ENCODE results near the gene SNX30.
A peak's percentile ranks its signal among the peaks of the same experiment; 100 is the strongest.

SNX30 gene

DNA sequence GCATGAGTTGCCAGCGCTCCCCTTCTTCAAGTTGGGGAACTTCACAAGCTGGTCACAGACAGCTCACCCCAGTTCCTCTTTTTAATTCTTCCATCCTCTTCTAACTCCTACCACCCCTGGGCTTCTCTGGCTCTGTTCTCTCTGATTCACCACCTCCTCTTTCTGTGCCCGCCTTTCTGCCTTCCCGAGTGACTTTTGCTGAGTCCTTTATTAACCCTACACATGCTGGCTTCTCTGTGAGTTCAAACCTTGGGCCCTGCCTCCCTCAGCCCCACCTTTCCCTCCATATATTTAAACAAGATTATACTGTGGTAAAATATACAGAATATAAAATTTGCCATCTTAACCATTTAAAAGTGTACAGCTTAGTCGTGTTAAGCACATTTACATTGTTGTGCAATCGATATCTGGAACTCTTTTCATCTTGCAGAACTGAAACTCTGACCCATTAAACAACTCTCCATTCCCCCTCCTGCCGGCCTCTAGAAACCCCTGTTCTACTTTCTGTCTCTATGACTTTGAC lies 108.1 kb downstream of the SNX30 start:
- peak; percentile 97 to 99 for DNase-seq

DNA sequence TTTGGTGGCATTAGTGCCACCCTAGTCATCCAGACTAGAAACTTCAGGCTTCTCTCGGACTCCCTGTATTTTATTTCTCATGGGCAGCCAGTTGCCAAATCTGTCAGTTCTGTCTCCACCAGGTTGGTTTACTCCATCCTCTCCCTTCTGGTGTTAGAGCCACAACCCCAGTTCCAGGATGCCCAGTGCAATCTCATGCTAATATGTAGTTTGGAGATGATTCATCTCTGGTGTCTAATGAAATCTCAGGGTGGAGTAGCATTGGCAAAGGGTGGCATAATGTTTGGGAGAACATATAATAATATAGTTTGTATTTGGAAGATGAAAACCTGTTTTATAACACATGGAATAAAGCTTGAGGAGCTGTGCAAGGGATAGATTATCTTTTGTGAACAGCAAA lies 109.9 kb downstream of the SNX30 start:
- no peak for DNase-seq

DNA sequence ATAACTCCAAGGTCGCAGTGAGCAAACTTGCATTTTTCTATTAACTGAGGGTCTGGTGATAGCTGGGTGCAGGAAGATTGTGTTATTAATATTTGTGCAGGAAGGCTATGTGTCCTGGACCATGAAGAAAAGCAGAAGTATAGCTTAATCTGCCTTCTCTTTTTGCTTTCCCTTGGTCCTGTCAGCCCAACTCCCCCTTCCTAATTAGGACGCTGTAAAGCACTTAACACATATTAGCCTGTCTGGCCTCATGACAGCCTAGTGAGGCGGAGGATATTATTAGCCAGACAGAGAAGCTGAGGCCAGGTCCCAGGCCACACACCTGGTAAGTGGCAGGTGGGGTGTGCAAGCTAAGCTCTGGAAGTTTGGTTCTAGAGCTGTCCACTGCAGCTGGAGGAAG lies 110.6 kb downstream of the SNX30 start:
- peak; percentile 46 for DNase-seq

DNA sequence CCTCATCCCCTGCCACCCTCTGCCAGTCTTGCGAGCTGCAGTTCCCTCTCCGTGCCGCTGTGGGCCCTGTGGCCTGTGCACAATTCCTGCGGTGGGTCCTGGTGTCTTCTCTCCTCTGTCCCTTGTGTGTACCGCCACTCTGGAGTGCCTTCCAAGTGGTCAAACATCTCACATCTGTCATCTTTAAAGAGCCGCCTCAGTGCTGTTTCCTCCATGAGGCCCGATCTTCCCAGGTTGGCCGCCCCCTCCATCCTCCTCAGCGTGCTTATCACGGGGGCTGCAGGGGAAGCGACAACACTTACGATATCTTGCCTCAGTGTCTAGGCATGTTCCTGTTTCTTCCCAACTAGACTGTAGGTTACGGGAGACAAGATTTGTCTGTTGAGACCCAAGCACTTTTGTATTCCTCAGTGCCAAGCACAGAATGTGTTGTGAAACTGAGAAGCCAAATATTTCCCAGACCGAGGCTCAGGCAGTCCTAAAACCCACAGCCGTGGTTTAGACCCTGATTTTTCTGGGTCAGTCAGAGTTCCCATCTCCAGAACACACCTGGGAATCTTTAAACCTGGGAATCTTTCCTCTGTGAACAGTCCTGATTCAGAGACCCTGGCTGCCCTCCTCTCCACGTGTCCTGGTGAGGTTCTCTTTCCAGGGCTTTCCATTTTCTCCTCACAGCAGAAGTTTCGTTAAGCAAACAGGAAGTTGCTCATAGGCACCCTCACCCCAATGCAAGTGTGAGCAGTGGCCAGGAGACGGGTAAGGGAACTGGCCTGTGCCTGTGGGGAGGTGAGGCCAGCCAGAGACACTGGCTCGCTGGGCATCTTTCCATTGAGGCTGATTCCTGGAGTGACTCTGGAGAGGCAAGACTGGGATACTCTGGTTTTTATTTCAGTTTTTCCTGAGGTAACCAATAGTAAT lies 111.3 kb downstream of the SNX30 start:
- DNase-seq, result peak; percentile 48 to 49

DNA sequence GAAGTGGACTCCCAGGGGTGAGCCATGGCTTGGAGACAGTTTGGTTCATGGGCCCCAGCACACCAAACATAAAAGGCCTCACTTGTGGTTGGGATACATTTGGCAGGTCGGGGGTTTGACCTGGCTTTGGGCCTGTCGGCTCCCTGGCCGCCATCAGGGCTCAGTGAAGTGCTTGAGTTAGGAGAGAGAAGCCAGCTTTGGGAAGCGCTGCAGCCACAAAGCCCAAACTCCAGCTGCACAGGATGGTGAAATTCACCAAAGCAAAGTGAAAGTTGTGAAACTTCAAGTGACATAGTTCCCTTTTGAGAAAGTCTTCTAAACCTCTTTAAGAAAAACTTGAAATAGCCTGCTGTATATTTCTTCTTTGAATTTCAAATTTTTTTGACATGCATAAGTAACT lies 112.7 kb downstream of the SNX30 start:
- peak; percentile 71 to 72 for DNase-seq

DNA sequence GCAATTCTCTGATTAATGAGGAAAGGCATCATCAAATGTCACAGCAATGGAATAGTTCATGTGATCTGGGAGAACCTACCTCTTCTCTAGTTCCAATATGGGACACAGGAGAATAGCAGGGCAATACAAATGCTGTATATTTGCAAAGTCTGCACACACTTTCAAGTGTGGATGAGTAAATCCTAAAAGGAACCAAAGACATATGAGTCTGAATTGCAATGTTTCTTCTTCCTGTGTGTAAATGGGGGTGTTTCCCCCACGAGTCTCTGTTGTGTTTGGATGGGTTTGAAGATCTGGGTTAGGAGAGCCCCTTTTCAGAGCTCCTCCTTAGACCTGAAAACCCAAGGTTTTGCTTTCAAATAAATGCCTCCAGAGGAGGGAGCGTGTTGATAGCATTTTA lies 113.2 kb downstream of the SNX30 start:
- DNase-seq, result peak in 1 of 2 experiments; percentile 59

DNA sequence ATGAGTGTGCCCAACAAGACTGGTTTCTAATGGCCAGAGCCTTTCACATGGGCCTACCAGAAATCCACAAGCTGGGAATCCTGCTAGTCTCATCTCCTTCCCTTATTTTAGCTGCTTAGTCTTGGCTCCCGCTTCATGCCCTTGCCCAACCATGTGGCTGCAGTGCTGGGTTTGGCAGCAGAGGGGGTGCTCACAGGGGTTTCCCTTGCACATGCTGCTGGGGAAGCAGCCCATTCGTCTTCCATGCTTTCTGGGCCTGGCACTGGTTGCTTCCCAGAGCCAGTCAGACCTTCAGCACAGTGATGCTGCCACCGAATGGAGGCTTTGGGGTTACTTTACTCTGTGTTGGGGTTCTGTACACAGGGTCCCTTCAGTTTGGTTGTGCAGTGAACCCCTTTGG lies 113.8 kb downstream of the SNX30 start:
- no peak for DNase-seq

DNA sequence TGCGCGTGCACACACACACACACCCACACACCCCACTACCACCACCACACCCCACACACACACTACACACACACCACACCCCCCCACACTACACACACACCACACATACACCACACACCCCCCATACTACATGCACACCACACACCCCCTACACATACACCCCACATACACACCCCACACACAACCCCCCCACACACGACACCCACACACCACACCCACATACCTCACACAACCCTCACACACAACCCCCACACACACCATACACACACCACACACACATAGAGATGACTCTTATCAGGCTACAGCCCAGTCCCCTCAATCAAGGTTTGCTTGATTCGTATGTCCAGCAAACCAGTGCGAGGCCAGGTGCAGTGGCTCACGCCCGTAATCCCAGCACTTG lies 114.4 kb downstream of the SNX30 start:
- no peak for DNase-seq

DNA sequence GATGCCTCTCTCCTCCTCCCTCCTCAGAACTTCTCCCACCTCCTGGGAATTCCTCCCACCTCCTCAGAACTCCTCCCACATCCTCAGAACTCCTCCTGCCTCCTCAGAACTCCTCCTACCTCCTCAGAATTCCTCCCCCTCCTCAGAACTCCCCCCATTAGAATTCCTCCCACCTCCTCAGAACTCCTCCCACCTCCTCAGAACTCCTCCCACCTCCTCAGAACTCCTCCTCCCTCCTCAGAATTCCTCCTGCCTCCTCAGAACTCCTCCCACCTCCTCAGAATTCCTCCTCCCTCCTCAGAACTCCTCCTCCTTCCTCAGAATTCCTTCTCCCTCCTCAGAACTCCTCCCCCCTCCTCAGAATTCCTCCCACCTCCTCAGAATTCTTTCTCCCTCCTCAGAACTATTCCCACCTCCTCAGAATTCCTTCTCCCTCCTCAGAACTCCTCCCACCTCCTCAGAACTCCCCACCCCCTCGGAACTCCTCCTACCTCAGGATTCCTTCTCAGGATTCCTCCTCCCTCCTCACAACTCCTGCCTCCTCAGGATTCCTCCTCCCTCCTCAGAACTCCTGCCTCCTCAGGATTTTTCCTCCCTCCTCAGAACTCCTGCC lies 116.2 kb downstream of the SNX30 start:
- DNase-seq, result no peak

DNA sequence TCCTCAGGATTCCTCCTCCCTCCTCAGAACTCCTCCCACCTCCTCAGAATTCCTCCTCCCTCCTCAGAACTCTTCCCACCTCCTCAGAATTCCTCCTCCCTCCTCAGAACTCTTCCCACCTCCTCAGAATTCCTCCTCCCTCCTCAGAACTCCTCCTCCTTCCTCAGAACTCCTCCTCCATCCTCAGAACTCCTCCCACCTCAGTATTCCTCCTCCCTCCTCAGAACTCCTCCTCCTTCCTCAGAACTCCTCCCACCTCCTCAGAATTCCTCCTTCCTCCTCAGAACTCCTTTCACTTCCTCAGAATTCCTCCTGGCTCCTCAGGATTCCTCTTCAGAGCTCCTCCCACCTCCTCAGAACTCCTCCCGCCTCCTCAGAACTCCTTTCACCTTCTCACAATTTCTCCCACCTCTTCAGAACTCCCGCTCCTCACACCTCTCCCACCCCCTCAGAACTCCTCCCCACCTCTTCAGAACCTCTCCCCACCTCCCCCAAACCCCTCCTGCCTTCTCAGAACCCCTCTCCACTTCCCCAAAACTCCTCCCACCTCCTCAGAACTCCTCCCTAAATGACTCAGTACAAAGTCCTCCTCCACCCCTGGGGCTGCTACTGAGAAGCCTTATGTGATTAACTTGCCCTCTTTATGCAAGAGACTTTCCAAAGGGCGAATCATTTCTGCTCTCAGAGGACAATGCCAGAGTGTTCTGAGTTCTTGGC lies 116.9 kb downstream of the SNX30 start:
- DNase-seq, result no peak

DNA sequence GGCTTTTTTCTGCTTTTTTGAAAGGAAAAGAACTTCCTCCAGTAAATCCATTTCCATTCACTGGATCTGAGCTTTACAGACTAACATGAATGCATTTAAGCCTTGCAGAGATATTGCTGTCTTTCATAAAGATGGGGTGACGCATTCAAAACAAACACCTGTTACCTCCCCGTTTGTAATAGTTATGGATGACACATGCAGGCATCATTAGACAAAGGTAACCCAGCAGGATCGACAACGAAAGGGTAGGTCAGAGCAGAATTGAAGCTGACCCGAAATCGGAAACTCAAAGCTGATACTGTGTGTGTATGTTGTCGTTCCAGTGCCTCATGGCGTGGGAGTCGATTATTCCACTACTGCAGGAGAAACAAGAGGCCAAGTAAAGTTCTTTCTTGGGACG lies 117.9 kb downstream of the SNX30 start:
- DNase-seq, result no peak

DNA sequence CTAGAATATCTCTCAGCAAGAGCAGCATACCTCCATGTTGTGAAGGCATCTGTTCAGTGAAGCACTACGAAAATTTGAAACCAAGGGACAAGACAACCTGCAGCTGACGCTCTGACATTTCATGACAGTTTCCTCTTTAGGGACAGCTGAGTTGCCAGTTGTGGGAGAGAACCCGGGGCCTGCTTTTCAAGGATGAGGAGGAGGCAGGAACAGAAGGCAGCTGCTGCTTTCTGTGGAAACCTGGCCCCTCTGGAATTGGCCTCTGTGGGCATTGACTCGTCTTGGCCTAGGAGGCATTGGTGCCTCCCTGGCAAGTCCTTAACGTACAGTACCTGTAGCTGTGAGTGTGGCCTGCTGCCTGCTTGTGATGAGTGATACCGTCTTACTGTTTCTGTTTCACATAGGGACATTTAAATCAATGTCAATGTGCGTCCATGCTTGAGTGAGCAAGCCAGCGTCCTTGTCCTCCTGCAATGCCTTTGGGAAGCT lies 118.5 kb downstream of the SNX30 start:
- no peak for DNase-seq

DNA sequence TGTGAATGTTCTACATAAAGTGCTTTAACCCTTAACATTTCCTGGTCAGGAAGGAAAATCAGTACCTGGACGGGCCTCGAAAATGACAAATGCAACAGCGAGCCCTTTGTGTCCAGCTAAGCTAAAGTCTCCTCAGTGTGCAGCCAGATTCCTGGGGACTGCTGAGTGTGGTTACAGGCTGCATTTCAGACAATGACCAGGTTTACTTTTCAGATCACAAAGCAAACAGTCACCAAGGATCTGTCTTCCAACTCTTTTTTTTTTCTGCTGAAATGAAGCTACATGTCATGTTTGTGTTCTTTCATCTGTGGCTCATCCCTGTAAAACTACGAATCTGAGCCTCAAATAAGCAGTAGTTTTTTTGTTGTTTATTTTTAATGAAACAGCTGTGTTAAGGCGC lies 119.4 kb downstream of the SNX30 start:
- DNase-seq, result no peak

DNA sequence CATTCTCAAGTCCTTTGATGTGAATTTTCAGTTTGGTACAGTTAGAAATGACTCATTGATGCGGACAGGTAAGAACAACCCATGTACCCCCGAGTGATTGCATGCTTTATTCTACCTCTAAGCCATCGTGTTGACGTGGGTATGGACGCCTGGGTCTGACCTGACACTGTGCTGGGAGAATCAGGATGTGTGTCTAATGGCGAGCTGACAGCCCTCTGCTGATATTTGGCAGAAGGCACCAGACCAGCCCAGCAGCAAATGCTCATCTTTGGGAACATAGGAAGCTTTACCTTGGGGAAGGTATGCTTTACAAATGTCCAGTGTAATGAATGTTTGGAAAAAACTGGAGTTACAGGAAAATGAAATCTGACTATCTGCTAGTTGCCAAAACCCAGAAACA lies 120.0 kb downstream of the SNX30 start:
- no peak for DNase-seq

DNA sequence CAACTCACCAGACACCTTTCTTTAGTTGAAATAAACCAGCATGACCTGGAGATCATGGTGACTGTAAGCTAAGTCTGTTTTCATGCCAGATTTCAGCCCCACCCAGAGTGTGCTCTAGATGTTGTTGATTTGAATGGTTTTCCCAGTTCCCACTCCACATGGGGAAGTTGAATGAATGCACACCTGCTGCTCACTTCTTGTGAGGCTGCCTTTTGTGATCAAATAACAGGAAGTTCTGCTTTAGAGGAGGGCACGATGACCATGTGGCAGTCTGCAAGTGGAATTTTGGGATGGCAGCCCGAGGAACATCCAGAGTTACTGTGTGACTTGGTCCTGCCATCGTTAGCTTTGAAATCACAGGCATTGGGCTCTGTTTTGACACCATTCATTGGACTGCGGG lies 121.5 kb downstream of the SNX30 start:
- no peak for DNase-seq

DNA sequence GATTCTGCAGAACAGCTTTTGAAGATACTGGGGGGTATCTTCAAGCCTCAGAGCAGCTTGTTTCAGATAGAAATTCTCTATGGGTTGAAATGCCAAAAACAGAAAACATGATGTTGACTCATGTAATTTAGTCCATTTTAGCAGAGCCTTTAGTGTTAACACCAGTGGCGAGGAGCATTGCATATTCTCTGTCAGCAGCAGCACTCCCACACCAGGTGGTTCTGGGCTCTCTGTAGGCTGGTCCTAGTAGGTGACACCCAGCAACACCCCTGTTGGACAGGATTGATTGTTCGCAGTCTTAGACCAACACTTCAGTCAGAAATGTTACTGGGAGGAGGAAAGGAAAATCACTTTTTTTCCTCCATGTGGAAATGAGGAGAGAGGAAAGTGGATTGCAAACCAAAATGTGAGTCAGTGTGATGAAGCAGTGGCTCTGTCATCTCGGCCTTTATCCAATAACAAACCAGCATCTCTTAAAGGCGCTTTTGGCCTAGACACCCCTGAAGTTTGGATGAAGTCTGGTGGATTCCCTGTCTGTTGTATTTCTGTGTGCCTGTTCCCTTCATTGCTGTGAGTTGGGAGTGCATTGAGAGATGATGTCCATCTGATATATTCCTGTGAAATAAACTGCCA lies 123.3 kb downstream of the SNX30 start:
- no peak for DNase-seq

DNA sequence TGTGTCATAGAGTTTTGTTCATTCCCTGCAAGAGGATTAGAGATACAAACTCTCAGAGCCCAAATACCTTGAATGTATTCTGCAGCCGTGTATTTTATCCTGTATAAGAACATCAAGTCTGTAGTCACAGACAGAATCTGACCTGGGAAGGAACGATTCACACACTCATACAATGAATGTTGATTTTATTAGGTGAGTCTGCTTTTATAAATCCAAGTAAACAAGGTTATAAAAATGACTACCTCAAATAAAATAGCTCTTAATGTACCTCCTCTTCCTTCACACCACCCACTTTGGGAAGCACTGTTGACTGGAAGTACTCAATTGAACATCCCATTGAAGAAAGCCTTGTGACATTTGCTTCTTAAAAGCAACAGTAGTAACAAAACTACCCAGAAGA lies 128.2 kb downstream of the SNX30 start:
- DNase-seq, result no peak

DNA sequence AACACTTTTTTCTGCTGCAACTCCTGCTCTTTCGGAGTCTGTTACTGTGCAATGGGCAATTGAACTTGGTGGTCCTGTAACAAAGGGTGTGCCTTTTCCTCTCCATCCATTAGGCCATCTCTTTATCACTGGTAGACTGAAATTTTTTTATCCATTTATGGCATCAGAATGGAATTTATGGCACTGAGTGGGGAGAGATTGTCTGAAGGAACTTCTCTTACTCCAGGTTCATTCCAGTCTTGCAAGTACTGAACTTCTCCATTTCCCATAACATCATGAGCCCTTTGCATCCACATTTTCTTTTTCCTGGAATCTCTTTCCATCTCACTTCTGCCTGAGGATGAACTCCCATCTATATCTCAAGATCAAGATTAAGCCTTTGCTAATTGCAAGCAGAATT lies 130.1 kb downstream of the SNX30 start:
- DNase-seq, result no peak

DNA sequence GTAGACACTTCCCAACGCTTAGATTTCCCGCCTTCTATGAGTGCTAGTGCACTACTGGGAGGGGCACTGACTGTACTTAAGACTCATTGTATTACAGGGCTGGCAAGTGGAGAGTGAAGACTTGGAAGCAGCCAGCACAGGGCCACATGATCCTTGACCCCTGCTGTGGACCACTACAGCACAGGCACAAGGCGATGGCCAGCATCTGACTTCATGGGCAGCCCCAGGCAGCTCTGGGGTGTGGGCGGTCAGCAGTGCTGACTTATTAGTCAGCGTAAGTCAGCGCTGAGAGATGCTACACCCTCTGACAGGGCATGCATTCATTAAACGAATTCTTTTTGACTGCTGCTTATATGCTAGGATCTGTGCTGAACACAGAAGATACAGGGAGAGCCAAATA lies 130.8 kb downstream of the SNX30 start:
- DNase-seq, result no peak

DNA sequence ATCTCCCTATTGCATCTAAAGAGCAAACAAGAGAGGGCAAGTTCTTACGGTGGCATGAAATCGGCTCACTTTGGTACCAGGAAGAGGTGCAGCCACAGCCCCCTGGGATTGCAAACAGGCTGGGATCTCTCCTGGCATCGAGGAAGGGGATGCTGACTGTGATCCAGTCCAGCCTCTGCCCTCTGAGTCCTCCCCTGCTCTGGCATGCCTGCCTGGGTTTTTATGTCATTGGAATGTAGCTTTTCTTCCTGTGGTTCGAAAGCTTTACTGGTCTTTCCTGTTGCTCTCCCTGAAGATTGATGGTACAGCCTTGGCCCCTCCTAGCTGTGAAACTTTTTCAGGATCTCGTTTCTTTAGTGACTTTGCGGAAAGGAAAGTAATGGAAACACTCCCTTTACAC lies 133.5 kb downstream of the SNX30 start:
- no peak for DNase-seq

DNA sequence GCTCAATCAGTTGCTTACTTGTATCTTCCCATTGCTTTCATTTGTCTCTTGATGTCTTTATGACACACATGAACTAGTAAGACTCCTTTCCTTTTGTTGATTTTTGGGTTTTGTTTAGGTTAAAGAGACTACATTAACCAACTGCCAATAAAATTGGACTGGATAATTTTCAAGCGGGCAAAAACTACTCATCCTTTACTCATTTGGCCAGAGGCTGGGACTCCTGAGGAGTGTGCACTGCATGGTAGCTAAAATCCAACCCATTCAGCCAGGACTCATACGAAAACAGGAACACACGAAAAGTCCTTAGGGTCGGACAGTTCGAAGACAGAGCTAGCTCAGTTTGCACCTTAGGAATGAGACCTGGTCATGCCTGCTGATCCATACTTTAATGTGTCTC lies 134.2 kb downstream of the SNX30 start:
- DNase-seq, result no peak

DNA sequence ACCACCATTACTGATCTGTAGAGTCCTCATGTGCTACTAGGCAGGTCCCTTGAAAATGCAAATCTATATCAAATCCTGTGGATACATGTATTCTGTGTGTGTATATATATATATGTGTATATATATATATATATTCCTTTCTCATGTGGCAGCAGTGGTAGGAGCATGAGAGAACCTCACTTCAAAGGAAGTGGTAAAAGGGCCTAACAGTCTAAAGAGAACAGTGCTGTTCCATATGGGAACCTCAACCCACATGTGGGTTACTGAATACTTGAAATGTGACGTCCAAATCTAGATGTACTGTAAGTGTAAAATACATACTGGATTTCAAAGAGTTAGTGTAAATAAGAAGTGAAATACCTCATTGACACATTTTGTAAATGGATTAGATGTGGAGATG lies 134.8 kb downstream of the SNX30 start:
- DNase-seq, result no peak

DNA sequence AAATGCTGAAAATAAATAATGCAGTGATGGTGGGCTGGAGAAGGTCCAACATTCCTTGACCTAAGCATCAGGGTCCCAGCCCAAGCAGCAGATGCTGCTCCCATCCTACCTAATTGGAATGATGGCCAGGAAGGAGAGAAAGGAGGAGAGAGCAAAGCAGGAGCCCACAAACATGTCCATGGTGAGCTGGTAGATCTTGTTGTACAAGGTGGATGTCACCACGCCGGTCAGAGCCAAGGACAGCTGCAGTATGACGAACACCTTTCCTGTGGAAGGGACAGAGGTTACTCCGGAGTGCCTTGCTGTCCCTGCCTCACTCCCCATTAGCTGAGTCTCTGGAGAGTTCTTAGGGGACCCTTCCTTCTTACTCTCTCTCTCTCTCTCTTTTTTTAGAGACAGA lies 135.8 kb downstream of the SNX30 start:
- DNase-seq, result no peak
